C1 segment of cervical spinal cord (tissue), 14 donors: Measurements from ENCODE around the gene GPR27.

ENCODE experiments used
- DNase-seq, 14 donors: peaks; one replicate each; lab custom pipeline; 2025; lab: John Stamatoyannopoulos, UW

Gene GPR27

DNA sequence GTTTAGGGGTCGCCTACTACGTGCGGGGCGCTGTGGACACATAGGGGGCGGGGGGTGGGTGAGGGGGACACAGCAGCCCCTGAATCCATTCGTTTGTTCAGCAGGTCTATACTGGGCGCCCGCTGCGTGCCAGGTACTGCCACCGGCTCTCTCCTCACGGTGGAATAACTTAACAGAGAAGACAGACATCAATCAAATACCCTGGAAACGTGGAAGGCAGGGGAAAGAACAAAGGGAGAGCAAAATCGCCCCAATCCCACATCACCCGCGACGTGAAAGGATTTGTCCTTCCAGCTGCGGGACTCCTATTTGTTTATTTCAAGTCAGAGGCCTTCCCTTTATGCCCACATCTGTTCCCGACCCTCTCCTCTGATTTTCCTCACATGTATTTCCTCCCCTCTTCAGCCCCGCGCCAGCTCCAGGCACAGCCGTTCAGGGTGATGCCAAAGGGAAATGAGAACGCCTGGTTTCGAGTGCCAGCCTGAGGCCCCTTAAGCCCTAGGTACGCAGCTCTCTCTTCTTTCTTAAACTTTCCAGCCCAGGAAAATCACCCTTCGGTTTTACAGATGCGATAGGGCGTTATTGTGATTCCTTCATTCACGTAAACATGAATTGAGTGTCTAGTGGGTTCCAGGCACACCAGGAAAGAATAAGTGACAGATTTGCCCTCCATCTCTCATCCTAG, 32.0 kb downstream of the GPR27 start:
- DNase-seq, result no peak

DNA sequence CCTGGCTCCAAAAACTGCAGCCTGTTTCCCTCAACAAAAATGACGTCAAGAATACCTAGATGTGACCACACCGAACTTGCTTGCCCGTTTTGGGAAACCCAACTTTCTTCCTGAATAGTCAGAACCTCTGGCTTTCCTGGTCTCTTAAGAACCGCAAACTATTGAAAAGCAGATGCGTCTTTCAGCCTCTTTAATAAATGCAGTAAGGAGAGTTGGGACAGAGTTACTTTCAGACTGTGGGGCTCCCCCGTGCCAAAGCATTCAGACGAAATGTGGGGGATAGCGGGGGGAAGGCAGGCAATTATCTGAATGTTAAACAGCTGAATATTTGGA, 32.5 kb downstream of the GPR27 start:
- DNase-seq, result no peak

DNA sequence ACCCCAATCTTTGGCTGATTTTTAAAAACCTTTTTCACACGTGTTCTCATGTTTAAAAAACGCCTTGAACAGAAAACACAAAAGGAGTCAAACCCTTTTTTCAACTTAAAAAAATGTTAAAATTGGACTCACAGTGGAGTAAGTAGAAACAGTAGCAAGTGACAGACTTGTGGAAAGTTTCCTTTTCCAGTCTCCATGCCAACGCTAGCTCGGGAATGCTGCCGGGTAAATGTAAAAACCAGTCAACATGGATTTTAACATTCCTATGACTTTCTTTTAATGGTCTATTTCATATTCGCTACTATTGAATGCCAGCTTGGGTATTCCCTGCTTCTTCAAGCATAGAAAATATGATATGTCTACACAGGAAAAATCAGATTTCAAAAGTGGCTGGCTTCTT, 32.9 kb downstream of the GPR27 start:
- DNase-seq, result no peak

DNA sequence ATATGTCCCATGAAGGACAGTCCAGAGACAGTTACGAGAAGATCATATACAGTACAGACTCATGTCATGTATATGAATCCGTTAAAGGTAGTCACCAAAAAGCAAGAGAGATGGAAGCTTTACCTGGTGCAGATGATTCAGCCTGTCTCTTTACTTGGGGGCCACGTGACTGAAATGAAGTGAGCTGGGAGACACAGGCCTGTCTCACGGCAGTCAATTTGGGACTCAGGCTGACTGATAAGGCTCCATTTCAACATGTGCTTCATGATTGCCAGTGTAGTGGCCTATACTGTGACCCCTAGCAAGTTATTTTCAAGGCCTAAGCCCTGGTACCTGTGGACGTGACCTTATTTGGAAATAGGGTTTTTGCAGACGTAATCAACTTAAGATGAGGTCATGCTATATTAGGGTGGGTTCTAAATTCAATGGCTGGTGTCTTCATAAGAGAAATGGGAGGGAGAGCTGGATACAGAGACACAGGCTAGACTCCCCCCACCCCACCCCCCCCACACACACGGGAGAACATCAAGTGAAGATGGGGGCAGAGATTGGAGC, 34.3 kb downstream of the GPR27 start:
- no peak for DNase-seq

DNA sequence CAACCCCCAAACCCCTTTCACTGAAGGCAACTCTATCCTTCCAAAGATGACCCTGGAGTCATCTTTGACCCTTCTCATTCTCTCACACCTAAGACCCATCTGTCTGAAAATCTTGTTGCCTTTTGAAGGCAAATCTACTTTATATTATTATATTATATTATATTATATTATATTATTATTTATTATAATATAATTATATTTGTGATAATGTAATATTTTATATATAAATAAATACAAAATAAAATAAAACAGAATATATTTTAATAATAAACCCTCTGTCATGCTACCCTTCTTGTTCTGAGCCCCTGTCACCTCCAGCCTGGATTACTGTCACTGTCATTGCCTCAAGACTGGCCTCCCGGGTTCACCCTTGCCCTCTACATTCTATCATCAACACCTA, 36.3 kb downstream of the GPR27 start:
- DNase-seq, result no peak

DNA sequence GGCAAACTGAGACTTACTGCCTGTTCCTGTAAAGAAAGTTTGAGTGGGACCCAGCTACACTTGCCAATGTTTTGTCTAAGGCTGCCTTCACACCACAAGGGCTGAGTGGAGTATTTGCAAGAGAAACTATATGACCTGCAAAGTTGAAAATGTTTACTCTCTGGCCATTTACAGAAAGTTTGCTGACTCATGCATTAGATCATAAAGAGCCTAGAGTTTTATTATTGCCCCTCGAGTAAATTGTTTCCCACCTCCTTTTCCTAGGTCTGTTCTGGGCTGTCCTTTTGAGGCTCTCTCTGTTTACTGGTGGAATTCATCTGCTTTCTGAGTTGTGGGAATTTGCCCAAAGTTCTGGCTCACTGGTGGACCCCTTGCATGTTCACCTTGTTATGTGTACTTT, 38.0 kb downstream of the GPR27 start:
- no peak for DNase-seq

DNA sequence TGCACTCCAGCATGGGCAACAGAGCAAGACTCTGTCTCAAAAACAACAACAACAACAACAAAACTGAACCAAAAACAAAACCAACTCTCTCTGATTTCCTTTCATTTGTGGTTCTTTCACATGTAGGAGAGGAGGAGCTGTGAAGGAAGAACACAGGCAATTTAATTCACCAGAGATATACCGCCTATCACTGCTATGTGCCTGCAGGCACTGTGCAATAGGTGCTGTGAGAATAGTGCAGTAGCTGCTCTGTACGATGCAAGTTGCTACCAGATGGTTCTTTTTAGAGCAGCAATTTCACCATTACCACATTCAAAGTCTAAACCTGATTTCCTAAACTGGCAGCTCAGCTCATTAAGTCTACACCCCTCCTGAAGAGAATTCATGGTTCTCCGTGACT, 42.6 kb downstream of the GPR27 start:
- no peak for DNase-seq

DNA sequence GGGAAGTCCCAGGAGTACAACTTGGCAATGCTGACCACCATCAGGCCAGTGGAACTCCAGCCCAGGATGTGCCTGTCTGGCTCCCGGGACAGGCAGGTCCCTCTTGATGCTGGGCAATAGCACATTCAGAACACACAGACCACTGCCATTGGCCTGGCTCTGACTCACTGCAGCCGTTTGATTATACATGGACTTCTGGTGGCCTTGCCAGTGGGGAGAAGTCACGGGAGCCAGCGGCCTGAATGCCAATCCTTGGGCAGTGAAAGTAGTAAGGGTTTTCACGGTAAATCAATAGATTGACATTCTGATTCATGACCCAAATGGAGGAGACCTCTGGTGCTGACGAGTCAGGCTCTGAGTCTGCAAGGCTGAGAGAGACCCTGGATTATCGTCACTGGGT, 43.8 kb downstream of the GPR27 start:
- DNase-seq, result no peak

DNA sequence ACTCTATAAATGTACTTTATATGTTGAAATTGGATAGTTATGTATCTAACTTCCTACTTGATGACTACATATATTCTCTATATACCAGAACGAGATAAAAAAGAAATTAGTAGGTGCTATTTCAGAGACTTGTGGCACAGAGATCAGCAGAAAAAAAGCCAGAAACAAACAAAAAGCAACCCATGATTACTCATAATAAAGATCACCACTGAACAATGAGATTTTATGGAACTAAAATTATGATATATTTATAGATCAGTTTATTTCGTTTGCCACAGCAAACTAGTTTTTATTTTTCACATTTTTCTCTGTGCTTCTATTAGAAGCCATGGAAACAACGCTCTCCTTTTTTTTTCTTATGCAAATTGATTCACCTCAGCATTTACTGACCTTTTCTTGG, 46.4 kb downstream of the GPR27 start:
- DNase-seq, result no peak

DNA sequence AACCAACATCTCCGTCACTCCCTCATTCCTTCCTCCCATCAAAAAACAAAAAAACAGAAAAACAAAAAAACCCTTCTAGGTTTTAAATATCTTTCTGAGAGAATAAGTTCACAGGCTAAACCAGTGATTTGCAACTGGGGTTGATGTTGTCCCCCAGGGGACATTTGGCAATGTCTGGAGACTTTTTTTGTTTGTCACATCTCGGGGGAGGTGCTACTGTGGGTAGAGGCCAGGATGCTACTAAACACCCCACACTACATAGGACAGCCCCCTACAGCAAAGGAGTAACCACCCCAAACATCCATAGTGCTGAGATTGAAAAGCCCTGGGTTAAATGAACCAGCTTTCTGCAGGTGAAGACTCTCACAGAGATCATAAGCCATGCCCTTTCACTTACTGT, 48.3 kb downstream of the GPR27 start:
- no peak for DNase-seq

DNA sequence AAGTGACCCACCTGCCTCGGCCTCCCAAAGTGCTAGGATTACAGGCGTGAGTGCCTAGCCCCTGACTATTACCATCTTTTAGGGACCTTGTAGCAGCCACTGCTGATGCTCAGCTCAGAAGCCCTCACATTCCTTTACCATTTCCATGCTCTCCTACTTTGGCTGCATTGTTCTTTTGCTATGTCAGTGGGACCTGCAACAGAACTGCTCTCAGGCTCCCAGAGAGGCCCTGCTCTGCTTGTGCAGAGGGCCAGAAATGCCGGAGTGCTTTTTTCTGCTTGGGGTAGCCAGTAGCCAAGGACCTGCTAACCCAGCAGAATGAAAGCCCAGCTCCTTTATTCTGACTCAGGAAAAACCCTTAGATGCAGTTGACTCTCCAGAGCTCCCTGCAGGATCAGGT, 49.6 kb downstream of the GPR27 start:
- DNase-seq, result no peak

DNA sequence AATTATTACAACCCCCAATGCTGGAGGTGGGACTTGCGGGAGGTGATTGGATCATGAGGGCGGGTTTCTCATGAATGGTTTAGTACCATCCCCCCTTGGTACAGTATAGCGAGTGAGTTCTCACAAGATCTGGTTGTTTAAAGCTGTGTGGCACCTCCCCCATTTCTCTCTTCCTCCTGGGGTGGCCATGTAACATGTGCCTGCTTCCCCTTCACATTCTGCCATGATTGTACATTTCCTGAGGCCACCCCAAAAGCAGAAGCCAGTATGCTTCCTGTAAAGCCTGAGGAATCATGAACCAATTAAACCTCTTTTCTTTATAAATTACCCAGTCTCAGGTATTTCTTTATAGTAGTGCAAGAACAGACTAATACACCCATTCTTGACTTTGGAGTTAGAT, 51.5 kb downstream of the GPR27 start:
- DNase-seq, result no peak

DNA sequence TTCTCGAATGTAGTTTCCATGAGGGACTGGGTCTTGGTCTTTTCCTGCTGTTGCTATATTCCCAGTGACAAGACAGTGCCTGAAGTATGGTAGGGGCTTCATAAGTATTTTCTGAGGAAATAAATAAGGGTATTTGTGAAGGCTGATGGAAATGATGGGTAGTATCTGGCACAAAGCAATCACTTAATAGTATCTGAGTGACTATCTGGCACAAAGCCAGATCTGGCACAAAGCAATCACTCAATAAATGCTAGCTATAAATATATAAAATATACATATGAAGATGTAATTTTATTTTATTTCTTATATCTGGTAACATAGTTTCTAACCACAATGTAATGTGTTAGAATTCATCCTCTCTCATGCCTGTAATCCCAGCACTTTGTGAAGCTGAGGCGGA, 52.0 kb downstream of the GPR27 start:
- no peak for DNase-seq
